NCI-H510A (cell line): ENCODE data around the gene MAPK4.
A peak's percentile ranks its signal among the peaks of the same experiment; 100 is the strongest.
"Not testable (repeated sequence)": the region's sequence is repeated elsewhere in the genome, so short reads cannot be mapped to it uniquely, and the experiment has no call there.

Source experiments
- DNase-seq: peaks from one replicate; lab custom pipeline; 2025; lab: John Stamatoyannopoulos, UW

The MAPK4 gene

GRCh38 chr18:50559752-50560680, at the start of gene MAPK4:
Gene MAPK4 (plus strand): TSS chr18:50560087. CDS start chr18:50663959, 103,872 bp downstream.
- peak; percentile 28 for DNase-seq

DNA sequence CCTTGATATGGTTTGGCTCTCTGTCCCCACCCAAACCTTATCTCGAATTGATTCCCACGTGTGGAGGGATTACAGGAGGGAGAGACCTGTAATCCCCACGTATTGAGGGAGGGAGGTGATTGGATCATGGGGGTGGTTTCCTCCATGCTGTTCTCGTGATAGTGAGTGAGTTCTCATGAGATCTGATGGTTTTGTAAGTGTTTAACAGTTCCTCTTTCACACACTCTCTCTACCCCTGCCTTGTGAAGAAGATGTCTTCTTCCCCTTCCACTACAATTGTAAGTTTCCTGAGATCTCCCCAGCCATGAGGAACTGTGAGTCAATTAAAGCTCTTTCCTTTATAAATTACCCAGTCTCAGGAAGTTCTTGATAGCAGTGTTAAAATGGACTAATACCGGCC, 42.6 kb upstream of the MAPK4 start:
- not testable (repeated sequence) for DNase-seq

GRCh38 chr18:50518787-50519546, 40.9 kb upstream of the MAPK4 start:
- DNase-seq = no peak

DNA sequence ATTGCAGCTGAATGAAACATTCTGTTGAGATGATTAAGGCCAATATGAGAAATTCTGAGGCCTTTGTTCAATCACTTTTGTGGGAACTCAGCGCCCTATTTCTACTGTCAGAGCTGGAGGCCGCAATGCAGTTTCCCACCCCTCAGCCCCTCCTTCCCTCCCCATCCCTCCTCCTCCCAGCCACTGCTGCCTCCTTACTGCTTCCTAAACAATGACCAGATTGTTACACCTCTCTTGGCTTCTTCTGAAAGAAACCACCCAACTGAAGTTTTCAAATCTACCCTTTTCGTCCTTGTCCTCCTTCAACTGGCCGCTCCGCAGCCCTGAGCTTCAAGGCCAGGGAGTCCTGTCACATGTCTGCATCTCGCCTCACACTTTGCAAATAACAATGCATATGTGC, 36.7 kb upstream of the MAPK4 start:
- no peak for DNase-seq

GRCh38 chr18:50527636-50528307, 32.1 kb upstream of the MAPK4 start:
- DNase-seq = no peak

DNA sequence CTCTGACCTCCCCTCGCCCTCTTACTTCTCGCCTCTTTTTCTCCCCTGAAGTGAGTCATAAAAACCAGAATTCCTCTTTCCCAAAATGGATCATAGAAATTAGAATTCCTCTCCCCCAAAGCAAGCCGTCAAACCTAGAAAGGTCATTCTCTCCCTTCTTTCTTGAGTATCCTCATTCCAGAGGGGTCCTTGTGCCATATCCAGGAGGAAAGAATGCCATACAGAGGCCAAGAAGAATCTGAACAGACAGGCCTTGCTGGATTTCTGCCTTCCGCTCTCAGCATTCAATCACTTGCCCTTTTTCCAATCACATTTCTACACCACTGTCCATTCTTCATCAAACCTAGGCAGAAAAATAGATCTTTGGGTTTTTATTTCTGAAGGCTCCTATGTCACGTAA, 31.1 kb upstream of the MAPK4 start:
- no peak for DNase-seq

DNA sequence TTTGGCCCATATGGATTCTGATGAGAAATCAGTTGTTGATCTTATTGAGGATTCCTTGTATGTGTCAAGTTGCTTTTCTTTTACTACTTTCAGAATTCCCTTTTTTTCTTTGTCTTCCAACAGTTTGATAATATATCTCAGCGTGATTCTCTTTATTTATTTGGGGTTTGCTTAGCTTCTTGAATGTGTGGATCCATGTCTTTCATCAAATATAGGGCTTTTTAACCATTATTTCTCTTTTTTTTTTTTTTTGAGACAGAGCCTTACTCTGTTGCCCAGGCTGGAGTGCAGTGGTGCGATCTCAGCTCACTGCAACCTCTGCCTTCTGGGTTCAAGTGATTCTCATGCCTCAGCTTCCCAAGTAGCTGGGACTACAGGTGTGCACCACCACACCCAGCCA, 26.1 kb upstream of the MAPK4 start:
- not testable (repeated sequence) for DNase-seq

GRCh38 chr18:50544476-50544875, 15.4 kb upstream of the MAPK4 start:
- not testable (repeated sequence) for DNase-seq

- no peak for DNase-seq
Observed at GRCh38 chr18:50545936-50546335, 14.0 kb upstream of the MAPK4 start.

GRCh38 chr18:50548160-50548559, 11.7 kb upstream of the MAPK4 start:
- no peak for DNase-seq

DNA sequence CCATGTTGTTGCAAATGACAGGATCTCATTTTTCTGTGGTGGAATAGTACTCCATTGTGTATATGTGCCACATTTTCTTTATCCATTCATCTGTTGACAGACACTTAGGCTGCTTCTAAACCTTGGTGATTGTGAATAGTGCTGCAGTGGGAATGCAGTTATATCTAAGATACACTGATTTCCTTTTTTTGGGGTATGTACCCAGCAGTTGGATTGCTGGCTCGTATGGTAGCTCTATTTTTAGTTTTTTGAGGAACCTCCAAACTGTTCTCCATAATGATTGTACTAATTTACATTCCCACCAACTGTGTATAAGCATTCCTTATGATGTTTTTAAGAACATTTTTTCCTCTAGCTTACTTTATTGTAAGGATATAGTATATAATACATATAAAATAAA, 8.2 kb upstream of the MAPK4 start:
- not testable (repeated sequence) for DNase-seq

GRCh38 chr18:50558157-50558556, 1.7 kb upstream of the MAPK4 start:
- DNase-seq = no peak

DNA sequence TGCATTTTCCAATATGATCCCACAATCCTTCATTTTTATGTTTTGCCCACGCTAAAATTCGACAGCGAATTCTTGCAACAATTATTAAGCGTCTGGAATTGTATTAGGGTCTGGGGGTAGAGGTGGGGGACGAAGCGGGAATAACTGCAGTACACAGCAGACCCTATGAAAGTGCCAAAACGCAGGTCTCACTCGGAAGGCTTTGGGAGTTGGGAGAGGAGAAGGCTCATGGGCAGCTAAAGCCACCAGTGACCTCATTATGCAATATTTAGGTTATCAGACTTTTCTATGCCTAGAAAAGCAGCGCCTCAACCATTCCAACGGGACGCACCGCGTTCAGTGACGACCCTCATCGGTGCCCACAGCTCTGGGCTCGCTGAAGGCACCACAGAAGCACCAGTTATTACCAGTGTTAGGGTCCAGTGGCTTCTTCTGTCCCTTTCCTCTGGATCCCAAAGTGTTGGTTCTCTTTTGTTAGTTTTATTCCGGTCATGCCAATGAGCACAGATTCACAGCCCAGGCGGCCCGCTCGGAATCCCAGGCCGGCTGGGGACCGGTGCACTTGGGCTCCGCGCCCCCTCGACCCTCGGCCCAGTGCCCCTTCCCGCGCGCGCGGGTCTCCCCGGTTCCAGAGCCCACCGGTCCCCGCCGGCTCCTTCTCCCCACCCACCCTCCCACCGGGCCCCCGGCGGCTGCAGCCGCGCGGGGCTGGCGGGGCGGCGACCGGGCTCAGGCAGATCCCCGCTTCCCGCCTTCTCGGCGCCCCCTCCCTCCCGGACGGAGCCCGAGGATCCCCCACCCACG, 737 bp upstream of the MAPK4 start:
- DNase-seq = no peak

DNA sequence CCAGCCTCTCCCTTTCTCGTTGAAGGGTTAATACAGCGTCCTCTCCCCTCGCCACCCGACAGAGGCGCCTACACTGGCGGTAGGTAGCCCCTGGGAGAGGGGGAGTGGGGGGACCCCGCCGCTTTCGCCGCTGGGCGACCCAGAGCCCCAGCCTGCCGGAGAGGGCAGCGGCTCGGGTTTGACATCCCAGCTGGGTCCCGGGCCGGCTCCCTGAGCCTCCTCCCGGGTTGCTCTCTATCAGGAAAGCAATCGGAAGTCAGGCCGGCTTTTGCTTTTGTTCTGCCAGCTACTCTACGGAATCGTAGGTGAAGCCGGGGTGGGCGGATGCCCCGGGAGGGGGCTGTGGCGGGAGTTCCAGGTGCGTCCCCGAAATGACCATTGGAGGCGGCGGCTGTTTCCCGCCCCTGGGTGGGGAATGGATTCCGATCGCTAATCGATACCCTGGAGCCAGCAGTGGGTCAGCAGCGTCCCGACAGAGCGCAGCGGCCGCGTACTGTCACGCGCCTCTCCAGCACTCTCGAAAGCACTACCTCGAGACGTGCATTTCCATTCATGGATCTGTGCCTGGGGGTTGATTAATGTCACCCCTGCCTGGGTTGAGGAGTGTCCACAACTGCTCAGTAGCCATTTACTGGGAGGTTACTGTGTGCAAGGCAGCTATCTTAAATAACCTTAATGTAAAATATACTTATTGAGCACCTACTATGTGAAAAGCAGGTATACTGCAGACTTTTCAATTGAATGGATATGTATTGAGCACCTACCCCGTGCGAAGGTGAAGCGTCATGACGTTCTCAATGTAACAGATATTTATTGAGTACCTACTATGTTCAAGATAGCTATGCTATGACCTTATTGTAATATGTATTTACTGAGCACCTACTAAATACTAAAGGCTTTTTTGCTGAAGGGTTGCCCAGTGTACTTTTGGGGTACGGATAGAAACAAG, 1.1 kb downstream of the MAPK4 start:
- no peak for DNase-seq

DNA sequence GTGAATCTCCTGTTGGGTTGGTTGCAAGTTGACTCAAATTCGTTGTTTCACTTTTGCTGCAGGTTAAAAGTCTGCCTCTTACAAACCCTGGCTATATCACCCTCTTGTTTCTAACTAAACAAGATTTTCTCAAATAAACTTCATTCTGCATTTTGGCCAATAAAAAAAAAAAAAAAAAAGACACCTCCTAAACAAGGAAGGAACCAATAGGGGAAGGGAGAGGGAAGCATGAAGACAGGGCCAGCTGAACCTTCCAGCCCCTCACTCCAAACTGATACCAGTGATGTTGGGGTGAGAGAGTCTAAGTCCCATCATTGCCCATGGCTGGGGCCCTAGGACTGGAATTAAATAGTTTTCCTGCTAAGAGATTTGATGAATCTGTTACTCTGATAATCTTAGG, 2.4 kb downstream of the MAPK4 start:
- DNase-seq = not testable (repeated sequence)

GRCh38 chr18:50562686-50563085, 2.8 kb downstream of the MAPK4 start:
- DNase-seq = no peak

- no peak for DNase-seq
Observed at GRCh38 chr18:50563376-50563775, 3.5 kb downstream of the MAPK4 start.

DNA sequence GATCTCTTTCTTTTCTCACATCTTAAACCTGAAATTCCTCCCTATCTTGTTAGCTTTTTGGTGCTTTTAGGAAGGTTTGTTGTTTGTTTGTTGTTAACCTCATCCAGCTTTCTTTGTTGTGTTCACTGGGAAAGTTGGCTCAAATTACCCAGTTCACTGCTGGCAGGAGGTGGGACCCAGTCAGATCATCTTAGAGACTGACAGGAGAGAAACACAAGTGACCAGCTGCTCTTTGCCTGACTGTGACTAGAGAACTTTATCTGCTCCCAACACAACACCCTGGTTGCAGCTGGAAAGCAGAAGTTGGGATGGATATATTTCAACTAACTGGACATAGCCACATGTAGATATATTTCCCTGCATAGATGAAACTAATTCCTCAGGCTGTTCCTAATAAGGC, 10.0 kb downstream of the MAPK4 start:
- DNase-seq = no peak

GRCh38 chr18:50571606-50572005, 11.7 kb downstream of the MAPK4 start:
- DNase-seq = no peak

- not testable (repeated sequence) for DNase-seq
Observed at GRCh38 chr18:50573196-50573595, 13.3 kb downstream of the MAPK4 start.
